ENCODE data around the gene PAX3.

The PAX3 gene

GRCh38 chr2:222310747-222311318 is 12.0 kb upstream of the PAX3 start:
- DNase-seq: no peak

GRCh38 chr2:222309766-222310165 is 11.0 kb upstream of the PAX3 start:
- no peak for DNase-seq

- DNase-seq: no peak
Observed at GRCh38 chr2:222309361-222309760, 10.6 kb upstream of the PAX3 start.

- DNase-seq: no peak
Observed at GRCh38 chr2:222307978-222308730, 9.4 kb upstream of the PAX3 start.

- no peak for DNase-seq
Observed at GRCh38 chr2:222307143-222307756, 8.5 kb upstream of the PAX3 start.

DNA sequence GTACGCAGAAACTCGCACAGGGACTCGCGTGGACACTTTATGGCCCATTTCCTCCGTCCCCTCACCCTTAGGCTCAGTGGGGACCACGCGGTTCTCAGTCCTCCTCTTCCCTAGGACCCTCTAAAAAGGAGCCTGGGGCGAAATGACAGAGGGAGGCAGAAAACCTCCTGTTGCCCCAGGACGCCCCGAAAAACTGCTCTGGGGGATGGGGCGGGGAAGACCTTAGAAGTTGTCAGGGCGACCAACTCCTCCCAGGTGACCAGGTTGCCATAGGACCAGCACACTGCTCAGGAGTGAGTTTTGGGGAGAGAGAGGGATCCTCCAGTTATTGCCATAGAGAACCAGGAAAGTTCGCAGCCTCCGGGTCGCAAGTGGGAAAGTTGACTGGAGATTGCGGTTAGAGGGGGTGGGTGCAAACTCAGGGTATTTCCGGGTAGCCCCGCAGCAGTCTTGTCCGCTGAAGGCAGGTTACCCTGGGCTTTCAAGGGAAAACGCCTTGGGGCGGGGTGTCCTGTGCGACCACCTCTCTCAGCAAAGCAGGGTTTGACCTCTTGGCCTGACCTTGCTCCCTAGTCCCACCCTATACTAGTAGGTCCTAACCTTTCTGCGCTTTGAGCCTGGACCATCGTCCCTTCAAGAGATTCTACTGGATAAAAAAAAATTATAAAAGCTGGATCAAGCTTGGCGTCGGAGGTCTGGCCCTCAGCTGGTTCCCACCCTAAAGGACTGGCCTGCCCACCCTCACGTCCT is 7.8 kb upstream of the PAX3 start:
- DNase-seq: no peak

DNA sequence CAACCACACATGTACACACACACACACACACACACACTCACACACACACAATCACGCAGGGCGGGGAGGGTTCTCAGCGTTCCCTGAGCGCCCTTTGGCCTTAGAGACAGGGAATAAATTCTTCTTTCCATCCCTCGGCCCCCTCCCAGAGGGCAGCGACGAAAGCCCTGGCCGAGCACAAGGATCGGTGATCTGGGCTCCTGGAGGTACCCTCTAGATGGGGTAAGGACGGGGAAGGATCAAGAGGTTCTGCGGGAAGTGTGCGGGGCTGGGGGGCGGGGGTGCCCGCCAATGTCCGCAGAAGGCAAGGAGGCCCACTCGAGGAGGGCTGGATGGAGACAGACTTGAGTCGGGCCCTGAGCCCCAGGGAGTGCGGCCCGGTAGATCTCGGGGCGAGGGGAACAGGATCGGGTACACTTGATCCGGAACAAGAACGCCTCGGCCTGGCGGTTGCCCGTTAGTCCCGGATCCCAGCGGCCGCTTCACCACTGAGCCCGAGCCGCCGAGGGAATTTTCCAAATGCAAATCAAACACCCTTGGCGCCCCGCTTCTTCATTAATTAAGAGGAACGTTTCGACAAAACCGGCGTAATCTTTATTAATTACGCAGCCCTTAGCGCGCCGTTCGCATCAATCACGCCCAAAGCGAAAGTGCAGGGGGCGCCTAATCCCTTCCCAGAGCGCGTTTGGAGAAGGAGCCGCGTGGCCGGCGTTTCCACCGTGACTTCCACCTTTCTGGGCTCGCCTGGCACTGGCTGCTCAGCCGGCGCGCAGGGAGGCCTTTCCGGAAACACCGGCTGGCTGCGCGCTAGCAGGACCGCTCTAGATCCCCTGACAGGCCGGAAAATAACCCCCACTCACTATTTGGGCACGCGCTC is 7.0 kb upstream of the PAX3 start:
- DNase-seq: peak; percentile 12

- no peak for DNase-seq
Observed at GRCh38 chr2:222304737-222305515, 6.1 kb upstream of the PAX3 start.

DNA sequence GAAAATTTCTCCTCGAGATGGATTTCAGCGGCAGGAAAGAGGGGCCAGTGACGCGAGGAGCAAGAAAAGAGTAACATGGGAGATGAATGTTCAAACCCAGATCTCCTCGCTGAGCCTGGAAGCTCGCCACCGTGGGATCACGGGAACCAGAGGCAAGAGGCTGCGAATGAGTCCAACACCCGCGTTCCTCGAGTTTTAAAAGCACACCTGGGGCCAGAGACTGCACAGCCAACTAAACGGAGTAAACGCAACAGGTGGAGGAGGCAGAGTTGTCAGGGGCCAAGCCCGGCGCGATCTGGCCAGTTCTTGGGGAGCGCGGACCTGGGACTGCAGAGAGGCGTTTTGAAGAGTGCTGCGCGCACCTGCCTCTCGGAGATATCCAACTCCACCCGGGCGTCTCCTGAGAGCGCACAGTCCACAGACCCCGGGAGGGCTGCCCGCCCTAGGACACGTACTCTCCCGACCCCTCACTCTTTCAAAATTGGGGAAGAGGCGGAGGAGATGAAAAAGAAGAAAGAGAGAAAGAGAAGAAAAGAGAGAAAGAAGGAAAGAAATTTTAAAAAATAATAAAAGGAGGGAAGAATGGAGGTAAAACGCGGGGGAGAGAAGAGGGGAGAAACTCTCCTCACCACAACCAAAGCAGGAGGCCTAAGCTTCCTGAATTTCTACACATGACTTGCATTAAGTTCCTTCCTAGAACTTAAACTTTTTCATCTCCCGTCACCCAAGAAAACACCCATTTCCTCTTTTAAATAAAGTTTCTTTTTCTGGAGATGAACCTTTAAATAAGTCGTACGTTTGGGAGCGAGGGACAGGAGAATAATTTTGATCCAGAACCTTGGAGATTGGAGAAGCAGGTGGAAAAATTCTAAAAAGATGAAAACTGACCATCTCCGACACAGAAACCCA is 5.3 kb upstream of the PAX3 start:
- DNase-seq: no peak

GRCh38 chr2:222303045-222303827 is 4.4 kb upstream of the PAX3 start:
- no peak for DNase-seq

- no peak for DNase-seq
Observed at GRCh38 chr2:222302178-222303018, 3.6 kb upstream of the PAX3 start.

DNA sequence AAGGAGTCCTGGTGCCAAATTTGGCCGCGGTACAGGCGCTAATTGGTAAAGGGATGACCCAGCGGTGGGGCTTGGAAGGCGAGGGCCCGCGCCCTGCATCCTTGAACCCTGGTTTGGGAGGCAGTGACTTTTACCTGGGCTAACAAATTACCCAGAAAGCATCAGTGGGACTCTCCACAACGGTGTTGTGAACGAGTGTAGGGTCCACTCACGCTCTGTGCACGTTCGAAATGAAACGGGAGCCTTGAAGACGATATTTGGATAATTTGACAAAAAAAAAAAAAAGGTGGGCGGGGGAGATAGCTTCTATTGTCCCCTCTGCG is 3.0 kb upstream of the PAX3 start:
- DNase-seq: no peak

DNA sequence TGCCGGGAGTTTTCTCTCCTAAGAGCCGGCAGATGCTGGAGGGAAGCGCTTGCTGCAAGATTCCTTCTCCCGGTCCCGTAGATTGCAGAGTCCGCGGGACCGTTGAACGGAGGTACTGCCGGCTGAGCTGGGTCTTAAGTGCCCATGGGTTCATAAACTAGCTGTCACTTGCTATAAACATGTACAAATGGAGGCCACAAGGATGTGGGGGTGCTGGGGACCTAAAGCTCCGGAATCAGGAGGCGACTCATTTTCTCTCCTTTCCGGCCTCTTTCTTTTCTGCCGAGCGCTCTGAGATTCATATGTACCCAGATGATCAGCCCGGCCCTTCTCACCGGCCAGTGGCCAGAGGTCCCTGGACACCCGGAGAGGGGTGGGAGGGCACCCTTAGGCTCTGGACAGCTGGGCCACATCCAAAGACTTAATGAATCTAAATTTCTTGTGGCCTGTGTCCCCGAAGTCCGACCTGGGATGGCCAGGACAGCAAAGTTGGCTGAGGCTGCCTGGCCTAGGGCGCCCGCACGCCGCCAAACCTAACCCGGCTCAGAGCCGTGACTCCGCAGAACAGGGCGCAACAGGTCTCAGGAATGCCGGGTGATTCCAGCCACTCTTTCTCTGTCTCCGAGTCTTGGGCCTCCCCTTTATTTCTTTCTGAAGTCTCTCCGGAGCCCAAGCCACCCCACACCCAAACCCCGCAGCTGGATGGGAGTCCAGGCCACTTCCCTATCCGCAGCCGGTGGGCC is 2.4 kb upstream of the PAX3 start:
- no peak for DNase-seq

- no peak for DNase-seq
Observed at GRCh38 chr2:222300726-222301052, 1.9 kb upstream of the PAX3 start.

- no peak for DNase-seq
Observed at GRCh38 chr2:222299906-222300725, 1.3 kb upstream of the PAX3 start.

- no peak for DNase-seq
Observed at GRCh38 chr2:222298001-222298310, 842 bp downstream of the PAX3 start.

- DNase-seq: no peak
Observed at GRCh38 chr2:222297600-222297935, 1.2 kb downstream of the PAX3 start.
